ENCODE results near the gene SKAP1.
"Not testable (repeated sequence)": the region's sequence is repeated elsewhere in the genome, so short reads cannot be mapped to it uniquely, and the experiment has no call there.

The SKAP1 gene

GRCh38 chr17:48293319-48294019, 136.5 kb downstream of the SKAP1 start:
- Histone ChIP-seq H3K36me3 (ENCODE audit: low read length) (no peaks in the 10 kb centered on the region), H4K20me1 (ENCODE audit: low read depth, low read length) (no peaks in the 10 kb centered on the region), H3K4me3 (ENCODE audit: insufficient read depth, low read length, poor library complexity, severe bottlenecking) (no peak overlapping the region), H3K9me2 (replicated peaks; ENCODE audit: insufficient read depth, low read length) (no peaks in the 10 kb centered on the region), H3K9me3 (ENCODE audit: insufficient read depth, low read length) (no peaks in the 10 kb centered on the region), H3K9ac (ENCODE audit: low read length) (no peak overlapping the region), H3F3A (ENCODE audit: insufficient read depth) (no peaks in the 10 kb centered on the region), H3K79me2 (ENCODE audit: insufficient read depth, low read length) (no peaks in the 10 kb centered on the region), H3K4me2 (ENCODE audit: low read depth, low read length, poor library complexity, severe bottlenecking) (no peak overlapping the region), H2AFZ (ENCODE audit: low read depth, low read length, severe bottlenecking) (no peak overlapping the region), H3K27ac (ENCODE audit: low read depth, low read length) (no peak overlapping the region), H3K27me3 (ENCODE audit: low read length) (no peaks in the 10 kb centered on the region)
- TF ChIP-seq EZH2phosphoT487 (conservative IDR thresholded peaks at IDR 0.05; ENCODE audit: low read length), result no peak
- TF ChIP-seq, protein P1, sequence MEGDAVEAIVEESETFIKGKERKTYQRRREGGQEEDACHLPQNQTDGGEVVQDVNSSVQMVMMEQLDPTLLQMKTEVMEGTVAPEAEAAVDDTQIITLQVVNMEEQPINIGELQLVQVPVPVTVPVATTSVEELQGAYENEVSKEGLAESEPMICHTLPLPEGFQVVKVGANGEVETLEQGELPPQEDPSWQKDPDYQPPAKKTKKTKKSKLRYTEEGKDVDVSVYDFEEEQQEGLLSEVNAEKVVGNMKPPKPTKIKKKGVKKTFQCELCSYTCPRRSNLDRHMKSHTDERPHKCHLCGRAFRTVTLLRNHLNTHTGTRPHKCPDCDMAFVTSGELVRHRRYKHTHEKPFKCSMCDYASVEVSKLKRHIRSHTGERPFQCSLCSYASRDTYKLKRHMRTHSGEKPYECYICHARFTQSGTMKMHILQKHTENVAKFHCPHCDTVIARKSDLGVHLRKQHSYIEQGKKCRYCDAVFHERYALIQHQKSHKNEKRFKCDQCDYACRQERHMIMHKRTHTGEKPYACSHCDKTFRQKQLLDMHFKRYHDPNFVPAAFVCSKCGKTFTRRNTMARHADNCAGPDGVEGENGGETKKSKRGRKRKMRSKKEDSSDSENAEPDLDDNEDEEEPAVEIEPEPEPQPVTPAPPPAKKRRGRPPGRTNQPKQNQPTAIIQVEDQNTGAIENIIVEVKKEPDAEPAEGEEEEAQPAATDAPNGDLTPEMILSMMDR (IDR thresholded peaks at IDR 0.05; ENCODE audit: insufficient read depth, low read length, poor library complexity, severe bottlenecking), result no peak

DNA sequence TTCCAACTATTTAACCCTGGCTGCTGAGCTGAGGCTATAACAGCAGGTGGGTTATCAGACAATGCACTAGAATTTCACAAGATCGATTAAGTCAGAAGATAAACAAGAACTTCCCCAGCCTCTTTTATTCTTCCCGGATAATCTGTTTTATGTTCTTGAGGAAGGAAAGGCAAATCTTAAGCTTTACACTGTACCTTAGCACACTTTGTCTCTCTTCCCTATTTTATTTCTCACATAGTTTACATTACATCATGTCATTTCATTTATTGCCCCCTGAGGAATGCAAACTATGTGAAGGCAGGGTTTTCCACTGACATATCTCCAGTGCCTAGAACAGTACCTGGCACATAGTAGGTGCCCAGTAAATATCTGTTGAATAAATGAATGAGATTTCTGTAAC, 139.6 kb downstream of the SKAP1 start:
- H3K4me3 ChIP-seq (ENCODE audit: insufficient read depth, low read length, poor library complexity, severe bottlenecking), result no peak overlapping the region
- H3K27me3 ChIP-seq (ENCODE audit: low read length), result no peaks in the 10 kb centered on the region
- H3K27ac ChIP-seq (ENCODE audit: low read depth, low read length), result no peak overlapping the region
- TF ChIP-seq EZH2phosphoT487 (conservative IDR thresholded peaks at IDR 0.05; ENCODE audit: low read length), result no peak
- TF ChIP-seq, protein P1 (IDR thresholded peaks at IDR 0.05; ENCODE audit: insufficient read depth, low read length, poor library complexity, severe bottlenecking), result no peak
- H4K20me1 ChIP-seq (ENCODE audit: low read depth, low read length), result no peaks in the 10 kb centered on the region
- no peak overlapping the region for H2AFZ ChIP-seq (ENCODE audit: low read depth, low read length, severe bottlenecking)
- H3K36me3 ChIP-seq (ENCODE audit: low read length), result no peaks in the 10 kb centered on the region
- H3K79me2 ChIP-seq (ENCODE audit: insufficient read depth, low read length), result no peaks in the 10 kb centered on the region
- no peaks in the 10 kb centered on the region for H3K9me3 ChIP-seq (ENCODE audit: insufficient read depth, low read length)
- H3K9me2 ChIP-seq (replicated peaks; ENCODE audit: insufficient read depth, low read length), result no peaks in the 10 kb centered on the region
- no peak overlapping the region for H3K4me2 ChIP-seq (ENCODE audit: low read depth, low read length, poor library complexity, severe bottlenecking)
- H3F3A ChIP-seq (ENCODE audit: insufficient read depth), result no peaks in the 10 kb centered on the region
- H3K9ac ChIP-seq (ENCODE audit: low read length), result no peak overlapping the region

DNA sequence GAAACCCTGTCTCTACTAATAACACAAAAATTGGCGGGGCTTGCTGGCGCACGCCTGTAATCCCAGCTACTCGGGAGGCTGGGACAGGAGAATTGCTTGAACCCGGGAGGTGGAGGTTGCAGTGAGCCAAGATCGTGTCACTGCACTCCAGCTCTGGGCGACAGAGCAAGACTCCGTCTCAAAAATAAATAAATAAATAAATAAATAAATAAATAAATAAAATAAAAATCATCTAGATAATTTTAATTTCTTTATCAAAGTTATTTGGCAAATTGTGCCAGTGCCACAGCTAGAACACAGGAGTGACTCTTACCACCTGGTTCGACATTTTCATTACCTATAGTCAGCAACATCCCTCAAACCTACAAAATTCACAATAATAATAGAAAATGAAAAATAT, 143.1 kb downstream of the SKAP1 start:
- H3K36me3 ChIP-seq (ENCODE audit: low read length); H3K9me2 ChIP-seq (replicated peaks; ENCODE audit: insufficient read depth, low read length); H2AFZ ChIP-seq (ENCODE audit: low read depth, low read length, severe bottlenecking); H4K20me1 ChIP-seq (ENCODE audit: low read depth, low read length); H3K79me2 ChIP-seq (ENCODE audit: insufficient read depth, low read length); H3K4me3 ChIP-seq (ENCODE audit: insufficient read depth, low read length, poor library complexity, severe bottlenecking); H3F3A ChIP-seq (ENCODE audit: insufficient read depth); H3K27me3 ChIP-seq (ENCODE audit: low read length); H3K4me2 ChIP-seq (ENCODE audit: low read depth, low read length, poor library complexity, severe bottlenecking); H3K9ac ChIP-seq (ENCODE audit: low read length); H3K27ac ChIP-seq (ENCODE audit: low read depth, low read length); H3K9me3 ChIP-seq (ENCODE audit: insufficient read depth, low read length): not testable (repeated sequence)

DNA sequence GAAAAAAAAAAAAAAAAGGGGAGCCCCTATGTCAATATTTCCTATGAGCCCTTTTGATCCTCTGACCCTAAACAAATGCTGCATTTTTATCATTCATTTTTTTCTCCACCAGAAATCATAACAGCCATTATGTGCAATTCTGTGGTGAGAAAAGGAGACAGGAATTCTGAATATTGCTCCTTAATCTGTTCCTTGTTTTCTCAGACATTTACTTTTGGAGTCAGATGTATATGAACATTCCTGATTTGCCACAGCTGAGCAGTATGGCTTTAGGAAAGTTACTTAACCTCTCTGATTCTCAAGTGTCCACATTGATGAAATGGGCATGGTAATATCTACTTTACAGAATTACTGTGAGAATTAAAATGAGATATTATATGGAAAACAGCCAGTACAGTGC, 144.4 kb downstream of the SKAP1 start:
- H3K79me2 ChIP-seq (ENCODE audit: insufficient read depth, low read length), result no peaks in the 10 kb centered on the region
- no peak overlapping the region for H3K9ac ChIP-seq (ENCODE audit: low read length)
- TF ChIP-seq, protein P1 (IDR thresholded peaks at IDR 0.05; ENCODE audit: insufficient read depth, low read length, poor library complexity, severe bottlenecking), result no peak
- TF ChIP-seq EZH2phosphoT487 (conservative IDR thresholded peaks at IDR 0.05; ENCODE audit: low read length), result no peak
- H4K20me1 ChIP-seq (ENCODE audit: low read depth, low read length), result no peaks in the 10 kb centered on the region
- no peaks in the 10 kb centered on the region for H3K36me3 ChIP-seq (ENCODE audit: low read length)
- H3K9me2 ChIP-seq (replicated peaks; ENCODE audit: insufficient read depth, low read length), result no peaks in the 10 kb centered on the region
- no peaks in the 10 kb centered on the region for H3F3A ChIP-seq (ENCODE audit: insufficient read depth)
- no peaks in the 10 kb centered on the region for H3K27me3 ChIP-seq (ENCODE audit: low read length)
- H2AFZ ChIP-seq (ENCODE audit: low read depth, low read length, severe bottlenecking), result no peak overlapping the region
- no peaks in the 10 kb centered on the region for H3K9me3 ChIP-seq (ENCODE audit: insufficient read depth, low read length)
- H3K4me2 ChIP-seq (ENCODE audit: low read depth, low read length, poor library complexity, severe bottlenecking), result no peak overlapping the region
- no peak overlapping the region for H3K27ac ChIP-seq (ENCODE audit: low read depth, low read length)
- H3K4me3 ChIP-seq (ENCODE audit: insufficient read depth, low read length, poor library complexity, severe bottlenecking), result no peak overlapping the region

All from SU-DHL-6 (cell line).